ENCODE results near the gene TBC1D24.

The TBC1D24 gene

DNA sequence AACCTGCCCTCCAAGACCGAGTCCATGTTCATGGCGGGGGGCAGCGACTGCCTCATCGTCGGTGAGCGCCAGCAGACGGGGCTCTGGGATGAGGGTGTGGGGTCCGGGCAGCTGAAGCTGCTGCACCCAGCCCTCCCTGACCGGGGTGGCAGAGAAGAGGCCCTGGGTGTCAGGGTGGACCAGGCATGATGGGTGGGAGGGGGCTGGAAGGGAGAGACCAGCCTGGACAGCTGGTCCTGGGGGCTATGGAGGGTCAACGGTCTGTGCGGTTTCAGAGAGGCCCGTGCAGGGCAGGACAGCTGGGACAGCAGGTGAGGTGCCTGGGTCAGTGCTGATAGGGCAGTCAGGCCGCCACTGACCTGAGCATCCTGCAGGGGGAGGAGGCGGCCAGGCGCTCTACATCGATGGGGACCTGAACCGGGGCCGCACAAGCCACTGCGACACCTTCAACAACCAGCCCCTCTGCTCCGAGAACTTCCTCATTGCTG lies 25.5 kb downstream of the TBC1D24 start:
- DNase-seq, result no peak

DNA sequence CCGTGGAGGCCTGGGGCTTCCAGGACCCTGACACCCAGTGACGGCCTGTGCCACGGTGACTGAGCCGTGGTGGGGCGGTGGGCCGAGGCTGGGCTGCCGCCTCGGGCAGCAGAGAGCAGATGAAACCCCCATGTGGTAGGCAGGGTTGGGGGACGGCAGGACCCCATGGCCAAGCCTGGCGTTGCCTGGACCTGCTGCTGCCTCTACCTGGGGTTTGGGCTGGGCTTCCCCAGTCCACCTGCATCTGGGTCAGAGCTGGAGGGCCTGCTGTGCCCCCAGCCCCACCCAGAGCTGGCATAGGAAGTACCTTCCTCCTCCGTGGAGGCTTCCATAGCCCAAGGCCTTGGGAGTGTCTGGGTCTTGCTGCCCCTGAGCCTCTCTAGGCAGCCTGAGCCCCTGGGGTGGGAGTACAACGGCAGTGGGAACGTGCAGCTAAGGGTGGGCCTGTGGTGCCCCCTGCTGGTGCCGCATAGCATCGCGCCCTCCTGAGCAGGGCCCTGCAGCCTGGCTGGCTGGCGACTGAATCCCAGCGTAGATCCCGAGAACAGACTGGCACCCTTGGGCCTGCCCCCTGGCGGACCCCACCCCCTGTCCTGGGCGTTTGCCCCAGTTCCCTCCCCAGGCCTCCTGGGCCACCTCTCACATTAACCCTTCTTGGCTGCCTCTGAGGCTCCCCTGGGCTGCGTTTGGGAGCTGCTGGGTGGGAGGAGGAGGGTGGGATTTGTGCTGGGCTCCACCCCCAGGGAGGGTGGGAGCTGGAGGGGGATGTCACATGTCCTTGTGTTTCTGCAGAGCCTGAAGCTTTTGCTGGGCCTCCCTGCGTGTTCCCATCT lies 26.2 kb downstream of the TBC1D24 start:
- peak; percentile 65 for DNase-seq

DNA sequence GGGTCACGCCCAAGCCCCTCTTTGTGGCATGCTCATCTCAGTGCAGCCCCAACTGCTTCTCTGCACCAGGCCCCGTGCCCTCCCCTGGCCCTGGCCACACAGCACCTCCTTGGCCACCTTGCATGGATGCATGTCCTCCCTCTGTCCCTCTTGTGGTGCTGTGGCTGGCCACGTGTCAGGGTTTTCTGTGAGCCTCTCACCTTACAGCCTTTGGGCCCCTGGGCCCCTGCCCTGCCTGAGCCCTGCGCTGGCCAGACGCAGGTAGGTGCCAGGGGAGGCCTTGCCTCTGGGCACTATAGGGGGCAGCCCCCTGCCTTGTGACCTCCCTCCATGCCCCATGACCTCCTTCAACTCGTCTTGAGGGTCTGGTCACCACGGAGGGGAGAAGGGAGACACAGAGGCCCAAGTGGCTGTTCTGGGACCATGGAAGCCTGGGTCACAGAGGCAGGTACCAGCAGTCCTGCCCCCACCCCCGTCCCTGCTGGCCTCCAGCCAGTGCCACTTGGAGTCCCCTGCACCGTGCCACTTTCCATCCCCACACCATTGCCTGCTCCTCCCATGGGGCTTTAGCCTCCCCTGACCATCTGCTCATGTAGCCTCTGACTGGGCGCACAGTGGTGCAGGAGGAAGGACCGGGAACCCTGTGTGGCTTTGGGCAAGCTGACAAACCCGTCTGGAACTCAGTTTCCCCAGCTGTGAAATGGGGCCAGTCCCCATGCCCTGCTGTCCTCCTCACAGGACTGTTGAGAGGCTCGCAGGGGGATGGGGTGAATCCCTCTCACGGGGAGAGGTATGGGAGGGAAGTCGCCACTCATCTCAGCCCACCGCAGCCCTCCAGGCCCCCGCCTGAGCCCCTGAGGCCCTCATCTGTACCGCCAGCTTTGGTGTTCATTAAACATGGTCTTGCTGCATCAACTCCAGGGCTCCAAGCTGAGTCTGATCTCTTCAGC lies 27.3 kb downstream of the TBC1D24 start:
- no peak for DNase-seq

DNA sequence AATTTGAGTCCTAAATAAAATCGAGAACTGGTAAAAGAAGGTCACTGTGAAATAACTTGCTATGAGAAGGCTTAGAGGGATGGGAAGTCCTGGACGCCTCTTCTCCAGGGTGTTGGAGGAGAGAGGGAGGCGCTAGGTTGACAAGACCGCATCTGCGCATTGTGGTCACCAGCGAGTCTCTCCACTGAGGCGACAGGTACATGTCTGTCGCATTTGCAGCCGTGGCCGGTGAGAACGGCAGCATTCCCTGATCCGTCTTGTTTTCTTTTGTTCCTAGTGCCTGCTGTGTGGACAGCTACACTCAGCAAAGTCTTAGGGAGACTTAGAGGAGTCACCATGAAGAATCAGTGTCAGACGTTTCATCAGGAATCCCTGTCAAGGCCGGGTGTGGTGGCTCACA lies 30.8 kb downstream of the TBC1D24 start:
- no peak for DNase-seq

DNA sequence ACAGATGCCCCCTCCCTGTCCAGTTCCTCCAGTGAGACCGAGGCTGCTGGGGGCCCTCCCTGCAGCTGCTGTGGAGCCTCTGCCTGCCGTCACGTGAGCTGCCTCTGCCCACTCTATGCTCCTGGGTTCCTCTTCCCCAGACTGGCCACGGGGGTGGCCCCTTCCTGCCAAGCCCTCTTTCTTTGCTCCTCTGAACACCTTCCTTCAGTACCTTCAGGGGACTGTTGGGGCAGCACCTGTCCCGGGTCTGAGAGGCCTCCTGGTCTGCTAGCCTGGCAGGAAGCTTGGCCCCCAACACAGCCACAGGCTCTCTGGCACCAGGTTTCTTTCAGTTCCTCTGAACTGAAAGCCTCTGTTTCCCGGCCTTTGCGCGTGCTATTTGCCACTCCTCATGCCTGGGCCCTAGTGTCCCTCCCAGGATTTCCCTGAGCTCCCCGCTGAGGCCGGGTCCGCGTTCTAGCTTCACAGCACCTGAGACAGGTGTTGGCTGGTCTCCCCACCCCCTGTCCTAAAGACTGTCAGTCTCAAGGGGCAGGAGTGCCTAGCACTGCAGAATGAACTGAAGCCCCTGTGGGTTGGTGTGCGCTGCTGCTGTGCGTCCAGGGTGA lies 32.2 kb downstream of the TBC1D24 start:
- no peak for DNase-seq

DNA sequence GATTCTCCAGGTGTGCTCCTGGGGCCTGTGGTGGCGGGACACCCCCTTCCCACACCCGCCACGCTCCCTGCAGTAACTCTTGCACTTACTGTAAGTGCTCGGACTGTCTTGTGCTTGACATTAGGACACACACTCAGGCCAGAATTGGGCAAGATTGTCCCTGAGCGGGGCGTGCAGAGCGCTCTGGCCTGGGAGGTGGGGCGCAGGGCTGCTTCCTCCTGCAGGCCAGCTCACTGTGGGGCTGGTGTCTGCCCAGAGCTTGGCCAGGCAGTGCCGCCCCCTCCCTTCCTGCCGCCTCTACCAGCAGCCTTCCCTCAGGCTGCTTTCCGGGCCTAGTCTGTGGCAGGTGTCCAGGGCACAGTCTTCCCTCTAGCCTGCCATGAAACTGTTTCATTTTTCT lies 32.7 kb downstream of the TBC1D24 start:
- DNase-seq, result no peak

DNA sequence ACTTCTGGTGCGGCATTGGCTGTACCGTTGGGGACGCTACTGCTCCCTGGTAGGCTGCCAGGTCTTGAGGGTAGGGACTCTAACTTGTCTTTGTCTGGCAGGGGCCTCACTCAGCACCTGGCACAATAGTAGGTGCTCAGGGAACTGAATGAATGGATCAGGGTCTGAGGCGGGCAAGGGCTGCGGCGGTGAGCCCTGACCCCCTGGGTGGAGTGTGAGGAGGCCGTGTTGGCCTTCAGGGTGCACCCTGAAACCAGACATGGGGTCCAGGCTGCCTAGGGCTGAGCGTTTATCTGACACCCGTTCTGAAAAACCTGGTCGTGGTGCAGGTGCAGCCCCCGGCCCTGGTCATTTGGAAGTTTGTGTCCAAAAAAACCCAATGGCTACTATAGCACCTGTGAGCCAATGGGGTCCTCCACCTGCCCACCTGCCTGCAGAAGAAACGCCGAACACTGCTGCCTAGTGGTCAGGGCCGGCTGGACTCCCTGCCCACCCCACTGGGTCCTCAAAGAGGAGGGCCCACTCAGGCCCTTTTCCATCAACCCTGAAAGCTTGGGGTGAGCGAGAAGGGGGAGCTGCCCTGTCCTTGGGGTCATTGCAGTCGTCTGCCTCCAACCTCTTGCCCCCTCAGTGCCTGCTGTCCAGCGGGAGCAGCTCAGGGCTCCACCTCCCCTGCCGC lies 33.9 kb downstream of the TBC1D24 start:
- no peak for DNase-seq

DNA sequence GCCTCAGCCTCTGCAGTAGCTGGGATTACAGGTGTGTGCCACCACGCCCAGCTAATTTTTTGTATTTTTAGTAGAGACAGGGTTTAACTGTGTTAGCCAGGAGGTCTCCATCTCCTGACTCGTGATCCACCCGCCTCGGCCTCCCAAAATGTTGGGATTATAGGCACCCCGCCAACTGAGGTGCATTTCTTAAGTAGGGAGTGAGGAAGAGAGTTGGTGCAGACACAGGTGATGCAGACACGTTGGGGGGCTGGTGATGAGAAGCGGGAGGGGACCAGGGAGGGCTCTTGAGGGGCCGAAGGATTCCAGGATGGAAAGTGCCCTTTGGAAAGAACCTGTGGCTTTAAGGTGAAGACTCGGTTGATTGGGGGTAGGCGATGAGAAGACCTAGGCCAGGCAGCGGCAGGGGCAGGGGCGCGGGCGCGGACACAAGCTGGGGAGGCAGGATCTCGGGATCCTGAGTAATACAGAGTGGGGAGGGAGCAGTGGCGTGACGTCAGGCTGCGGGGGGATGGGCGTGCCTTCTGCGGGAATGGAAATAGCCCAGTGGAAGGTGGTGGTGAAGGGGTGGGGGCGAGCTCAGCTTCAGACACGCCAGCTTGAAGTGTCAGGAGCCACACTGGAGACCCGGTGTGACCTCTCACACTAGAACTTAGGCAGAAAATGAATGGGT lies 36.3 kb downstream of the TBC1D24 start:
- DNase-seq, result no peak

DNA sequence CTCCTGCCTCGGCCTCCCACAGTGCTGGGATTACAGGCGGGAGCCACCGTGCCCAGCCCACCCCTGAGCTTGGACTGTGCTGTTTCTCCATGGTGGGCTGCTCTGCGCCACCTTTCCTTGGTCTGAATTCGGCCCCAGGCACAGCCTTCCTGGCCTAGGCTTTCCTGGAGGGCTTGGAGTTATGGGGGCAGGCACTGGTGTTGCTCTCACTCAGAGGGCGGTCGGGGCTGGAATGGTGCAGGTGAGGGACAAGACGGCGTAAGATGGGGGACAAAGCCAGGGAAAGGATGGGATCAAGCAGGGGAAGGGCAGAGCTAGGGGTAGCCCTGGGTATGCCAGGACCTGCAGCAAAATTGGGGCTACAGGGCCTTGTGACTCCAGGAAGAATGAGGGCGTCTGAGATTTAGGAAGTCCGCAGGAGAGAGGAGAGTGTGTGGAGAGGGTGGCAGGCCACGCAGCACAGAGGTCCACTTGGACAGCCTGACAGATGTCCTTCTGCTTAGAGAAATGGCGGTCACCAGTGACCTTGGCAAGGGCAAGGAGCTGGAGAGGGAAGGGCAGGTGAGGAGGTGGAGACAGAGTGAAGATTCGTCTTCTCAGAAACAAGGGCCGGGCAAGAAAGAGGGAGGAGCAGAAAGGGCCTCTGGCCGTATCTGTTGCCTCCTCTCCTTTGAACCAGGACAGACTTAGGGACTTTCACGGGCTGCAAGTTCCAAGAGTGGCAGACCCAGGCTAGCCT lies 37.2 kb downstream of the TBC1D24 start:
- DNase-seq, result no peak

DNA sequence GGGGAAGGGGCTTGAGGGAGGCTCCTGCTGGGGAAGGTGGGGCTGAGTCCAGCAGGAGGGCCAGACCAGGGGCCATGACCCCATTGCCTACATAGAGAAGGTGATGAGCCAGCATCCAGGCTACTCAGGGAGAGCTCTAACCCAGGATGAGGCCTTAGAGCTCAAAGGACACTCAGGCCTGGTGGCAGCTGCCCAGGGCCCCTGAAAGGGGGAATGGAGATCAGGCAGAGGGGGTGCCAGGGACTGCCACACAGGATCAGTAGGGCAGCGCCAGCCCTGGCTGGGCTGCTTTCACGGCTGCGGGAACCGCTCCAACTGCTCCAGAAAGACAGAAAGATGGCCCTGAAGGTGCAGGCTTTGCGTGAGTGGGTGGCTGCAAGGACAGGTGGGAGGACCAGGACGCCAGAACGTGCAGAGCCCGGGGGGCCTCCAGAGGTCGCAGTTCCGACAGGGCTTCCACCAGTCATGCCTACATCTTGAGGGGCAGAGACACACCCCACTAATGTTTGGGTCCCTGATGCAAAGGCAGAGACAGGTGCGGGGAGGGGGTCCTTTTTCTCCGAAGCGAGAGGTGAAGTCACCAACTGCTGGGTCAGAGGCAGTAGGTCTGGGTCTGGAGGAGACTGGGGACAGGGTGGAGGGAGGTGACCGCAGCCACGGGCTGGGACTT lies 37.9 kb downstream of the TBC1D24 start:
- DNase-seq, result peak; percentile 35 to 66

DNA sequence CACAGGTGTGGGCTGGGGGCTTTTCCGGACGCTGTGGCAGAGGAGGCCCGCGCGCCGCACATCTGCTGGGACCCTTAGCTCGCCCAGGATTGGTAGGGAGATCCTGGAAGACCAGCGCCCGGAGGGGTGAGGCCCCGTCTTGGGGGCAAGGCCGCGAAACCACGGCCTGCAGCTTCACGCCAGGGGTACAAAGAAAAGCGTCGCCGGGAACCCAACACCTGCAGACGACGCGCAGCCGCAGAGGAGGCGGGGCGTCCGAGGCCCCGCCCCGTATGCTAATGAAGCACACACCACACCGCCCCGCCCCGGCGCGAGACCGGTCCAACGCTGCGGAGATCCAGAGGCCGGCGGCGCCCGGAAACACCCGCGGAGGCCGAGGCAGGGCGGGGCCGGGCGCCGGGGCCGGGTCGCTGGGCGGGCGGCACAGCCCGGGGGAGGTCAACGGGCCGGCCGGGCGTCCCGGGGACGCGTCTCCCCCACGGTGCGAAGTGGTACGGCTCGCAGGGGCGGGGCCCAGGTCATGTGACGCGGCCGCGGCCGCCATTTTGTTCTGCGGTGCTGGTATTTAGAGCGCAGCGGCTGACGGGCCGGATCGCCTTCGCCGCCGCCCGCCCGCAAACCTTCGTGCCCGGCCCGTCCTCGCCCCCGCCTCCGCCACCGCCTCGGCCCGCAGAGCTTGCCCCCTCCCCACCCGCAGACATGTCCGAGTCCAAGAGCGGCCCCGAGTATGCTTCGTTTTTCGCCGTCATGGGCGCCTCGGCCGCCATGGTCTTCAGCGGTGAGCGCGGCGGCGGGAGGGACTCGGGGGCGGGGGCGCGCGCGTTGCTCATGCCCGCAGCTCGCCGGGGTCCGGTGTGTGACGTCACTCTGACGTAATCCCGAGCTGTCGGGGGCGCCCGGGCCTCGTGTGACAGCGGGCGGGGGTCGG lies 38.7 kb downstream of the TBC1D24 start, which contains the start of gene ATP6V0C:
TSS of gene ATP6V0C (plus strand) at position 548 of the 928 bp plus-strand sequence. CDS start at position 700, 152 bp downstream.
- DNase-seq, result peak; percentile 81 to 84

DNA sequence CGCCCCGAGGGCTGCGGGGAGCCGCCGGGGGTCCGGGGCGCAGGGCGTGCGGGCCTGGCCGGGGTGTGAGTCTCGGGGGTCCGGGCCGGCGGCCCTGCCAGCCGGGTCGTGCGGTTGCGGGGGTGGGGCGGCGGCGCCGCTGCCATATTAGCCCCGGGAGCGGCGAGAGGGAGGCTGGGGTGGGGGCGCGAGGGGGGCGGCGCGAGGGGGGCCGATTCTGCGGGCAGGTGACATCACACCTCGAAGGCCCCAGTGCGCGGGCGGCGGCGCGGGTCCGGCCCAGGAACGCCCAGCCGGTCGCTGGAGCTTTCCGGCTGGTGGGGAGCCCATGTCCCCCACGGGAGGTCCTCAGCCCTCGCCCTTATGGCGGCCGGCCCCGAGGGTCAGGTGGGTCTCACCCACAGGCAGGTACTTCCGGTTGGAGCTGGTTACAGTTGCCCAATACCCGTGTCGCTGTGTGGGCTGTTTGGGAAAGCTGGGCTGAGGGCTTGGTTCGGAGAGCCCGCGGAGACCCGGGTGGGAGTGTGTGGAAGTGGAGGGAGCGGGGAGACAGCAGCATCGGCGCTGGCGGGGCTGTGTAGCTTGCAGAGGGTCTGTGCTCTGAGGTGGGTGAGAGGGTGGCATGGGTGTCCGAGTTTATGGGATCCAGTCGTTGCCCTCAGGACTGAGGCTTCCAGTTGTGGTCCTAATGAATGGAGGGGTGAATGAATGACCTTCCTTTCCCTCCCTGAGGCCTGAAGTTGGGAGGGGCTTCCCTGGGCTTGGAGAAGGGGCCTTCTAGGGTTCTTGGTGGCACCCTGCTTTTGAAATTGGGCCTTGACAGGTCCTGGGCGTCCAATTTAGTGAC lies 39.6 kb downstream of the TBC1D24 start:
- DNase-seq, result no peak

DNA sequence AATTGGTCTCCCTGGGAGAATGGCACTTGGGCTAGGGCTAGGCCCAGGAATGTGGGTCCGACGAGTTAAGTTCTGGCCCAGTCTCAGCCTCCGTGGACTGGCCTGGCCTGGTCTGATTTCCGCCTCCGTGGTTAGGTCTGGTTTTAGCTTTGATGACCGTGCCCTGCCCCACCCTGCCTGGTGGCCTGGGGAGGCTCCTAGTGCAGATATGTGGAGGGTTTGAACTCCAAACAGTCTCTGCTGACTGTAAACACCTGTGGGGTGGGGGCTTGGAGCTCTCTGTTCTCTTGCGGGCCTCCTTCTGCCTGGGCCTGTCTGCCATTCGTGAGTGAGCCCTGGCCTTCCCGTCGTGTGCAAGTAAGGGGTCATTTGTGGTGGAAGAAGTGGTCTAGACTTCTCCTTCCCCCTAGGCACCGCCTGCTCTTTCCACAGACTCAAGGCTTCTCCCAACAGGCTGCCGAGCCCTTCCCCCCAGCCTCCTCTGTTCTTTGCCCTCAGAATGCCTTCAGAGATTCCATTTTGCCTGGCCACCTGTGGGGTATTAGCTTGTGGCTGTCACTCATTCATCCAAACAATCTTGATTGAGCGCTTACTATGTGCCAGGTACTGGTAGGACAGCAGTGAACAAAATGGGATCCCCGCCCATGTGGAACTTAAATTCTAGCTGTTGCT lies 40.4 kb downstream of the TBC1D24 start:
- no peak for DNase-seq

DNA sequence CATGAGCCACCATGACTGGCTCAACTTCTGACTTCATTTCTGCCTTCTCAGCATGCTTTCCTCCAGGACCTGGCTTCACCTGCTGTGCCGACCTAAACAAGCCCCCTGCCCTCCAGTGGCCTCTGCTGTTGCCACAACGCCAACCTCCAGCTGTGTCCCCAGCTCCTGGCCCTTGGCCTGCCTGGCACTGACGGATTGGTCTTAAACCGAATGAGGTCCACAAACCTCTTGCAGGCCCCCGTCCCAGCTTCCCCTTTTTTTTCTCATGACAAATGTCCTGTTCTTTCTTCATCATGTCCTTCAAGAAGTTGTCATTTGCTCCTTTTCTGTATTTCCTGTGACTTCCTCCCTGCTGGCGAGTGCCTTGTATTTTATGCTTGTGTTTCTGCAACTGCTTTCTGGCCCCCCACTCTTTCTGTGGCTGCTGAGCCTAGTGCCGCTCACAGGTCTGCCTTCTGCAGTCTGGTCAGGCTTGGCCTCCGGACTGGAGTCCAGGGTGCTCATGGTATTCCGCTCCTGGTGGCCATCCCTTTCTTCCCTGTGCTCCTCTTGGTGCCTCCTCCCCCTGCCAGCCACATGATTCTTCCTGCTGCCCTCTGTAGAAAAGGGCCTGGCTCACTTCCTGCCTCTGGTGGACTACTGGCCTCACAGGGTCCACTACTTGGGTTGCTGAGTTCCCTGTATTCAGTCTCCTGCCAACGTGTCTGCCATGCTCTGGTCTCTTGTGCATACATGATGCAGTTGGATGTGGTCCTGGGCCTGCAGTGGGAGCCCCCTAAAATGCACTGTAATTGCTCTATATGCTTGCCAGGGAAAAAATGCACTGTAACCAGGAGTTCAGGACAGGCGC lies 41.7 kb downstream of the TBC1D24 start:
- no peak for DNase-seq

DNA sequence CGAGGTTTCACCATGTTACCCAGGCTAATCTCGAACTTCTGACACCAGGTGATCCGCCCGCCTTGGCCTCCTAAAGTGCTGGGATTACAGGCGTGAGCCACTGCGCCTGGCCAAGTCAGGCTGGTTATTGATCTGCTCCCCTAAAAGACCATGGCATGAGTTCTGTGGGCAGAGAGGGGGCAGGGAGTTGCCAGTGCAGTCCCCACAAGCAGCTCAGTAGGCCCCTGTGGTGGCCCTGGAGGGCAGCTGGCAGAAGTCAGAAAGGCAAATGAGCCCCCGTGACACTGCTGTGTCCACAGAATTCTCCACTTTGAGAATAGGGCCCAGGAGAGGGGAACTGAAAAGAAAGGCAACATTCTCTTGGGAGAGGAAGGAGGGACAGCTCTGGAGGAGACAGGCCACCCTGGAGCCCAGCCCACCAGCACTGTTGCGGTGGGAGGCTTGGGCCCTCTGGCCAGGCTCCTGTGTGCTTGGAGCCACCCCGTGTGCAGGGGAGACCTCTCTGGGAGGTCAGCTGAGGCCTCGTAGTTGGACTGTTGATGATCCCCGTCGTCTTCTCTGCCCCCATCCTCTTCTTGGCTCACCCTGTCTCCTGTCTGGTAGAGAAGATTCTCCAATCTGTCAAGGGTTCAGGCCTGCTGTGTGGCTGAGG lies 43.2 kb downstream of the TBC1D24 start:
- DNase-seq, result no peak

Measured in SHP77 (cell line).